ENCODE results near the gene PYCARD. TPM values are rescaled to one million over a fixed set of nuclear protein-coding genes. Genes with fewer than 3 reads are reported as not detected.
"Not testable (repeated sequence)": the region's sequence is repeated elsewhere in the genome, so short reads cannot be mapped to it uniquely, and the experiment has no call there.

PYCARD gene
- total RNA-seq (ENCODE audit: insufficient read depth, low replicate concordance) = 16.1 TPM

GRCh38 chr16:31202414-31203375 is at the start of gene PYCARD:
Gene PYCARD (minus strand): TSS chr16:31202760. CDS start chr16:31202690, 70 bp downstream.
- DNase-seq (ENCODE audit: low spot score) = peak; percentile 50

DNA sequence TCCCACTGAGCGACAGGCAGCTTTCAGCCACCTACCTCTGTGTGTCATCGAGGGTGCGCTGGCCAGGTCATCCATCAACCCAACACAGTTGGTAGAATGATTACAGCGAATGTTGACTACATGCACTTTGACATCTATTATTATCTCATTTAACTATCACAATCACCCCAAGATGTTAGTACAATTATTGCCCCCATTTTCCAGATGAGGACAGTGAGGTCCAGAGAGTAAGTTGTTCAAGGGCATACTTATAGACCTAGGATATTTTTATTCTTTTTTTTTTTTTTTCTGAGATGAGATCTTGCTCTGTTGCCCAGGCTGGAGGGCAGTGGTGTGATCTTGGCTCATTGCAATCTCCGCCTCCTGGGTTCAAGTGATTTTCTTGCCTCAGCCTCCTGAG is 48.9 kb upstream of the PYCARD start:
- no peak for DNase-seq (ENCODE audit: low spot score)

DNA sequence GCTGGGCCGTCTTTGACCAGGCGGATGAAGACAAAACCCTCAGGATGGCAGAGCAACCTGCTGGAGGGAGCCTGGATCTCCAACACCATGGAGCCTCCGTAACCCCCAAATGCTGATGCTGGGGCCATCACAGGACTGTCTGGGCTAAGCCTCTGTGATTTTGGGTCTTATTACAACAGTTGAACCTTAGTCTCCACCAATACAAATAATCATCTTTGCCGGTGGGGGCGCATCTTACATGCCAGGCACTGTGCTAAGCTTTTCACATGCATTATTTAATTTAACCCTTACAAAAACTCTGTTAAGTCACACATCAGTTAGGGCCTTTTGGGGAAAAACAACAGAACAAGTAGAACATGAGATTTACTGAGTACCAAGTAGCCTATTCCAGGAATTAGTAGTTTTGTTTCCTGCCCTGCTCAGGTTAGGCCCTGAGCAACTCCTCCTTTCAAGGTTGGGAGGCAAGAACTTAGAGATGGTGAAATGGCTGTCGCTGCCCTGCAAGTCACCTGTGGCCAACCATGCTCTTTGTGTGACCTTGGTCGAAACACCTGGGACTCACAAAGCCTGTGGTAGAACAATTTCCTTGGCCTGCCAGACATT is 48.3 kb upstream of the PYCARD start:
- DNase-seq (ENCODE audit: low spot score) = no peak

DNA sequence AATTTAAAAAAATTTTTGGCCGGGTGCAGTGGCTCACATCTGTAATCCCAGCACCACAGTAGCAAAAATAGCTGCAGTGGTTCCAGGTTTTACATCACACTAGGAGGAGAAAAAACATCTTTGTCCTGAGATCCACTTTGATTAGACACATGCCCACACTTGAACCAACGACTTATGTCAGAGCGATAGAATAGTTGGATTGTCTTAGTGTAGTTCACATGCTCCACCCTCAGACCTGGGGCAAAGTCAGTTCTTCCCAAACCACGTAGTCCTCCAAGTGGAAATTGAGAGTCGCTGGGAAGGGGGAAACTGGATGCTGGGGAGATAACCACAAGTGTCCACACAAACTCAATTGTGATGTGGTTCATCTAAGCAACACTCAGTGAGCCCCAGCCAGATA is 45.8 kb upstream of the PYCARD start:
- DNase-seq (ENCODE audit: low spot score) = no peak

DNA sequence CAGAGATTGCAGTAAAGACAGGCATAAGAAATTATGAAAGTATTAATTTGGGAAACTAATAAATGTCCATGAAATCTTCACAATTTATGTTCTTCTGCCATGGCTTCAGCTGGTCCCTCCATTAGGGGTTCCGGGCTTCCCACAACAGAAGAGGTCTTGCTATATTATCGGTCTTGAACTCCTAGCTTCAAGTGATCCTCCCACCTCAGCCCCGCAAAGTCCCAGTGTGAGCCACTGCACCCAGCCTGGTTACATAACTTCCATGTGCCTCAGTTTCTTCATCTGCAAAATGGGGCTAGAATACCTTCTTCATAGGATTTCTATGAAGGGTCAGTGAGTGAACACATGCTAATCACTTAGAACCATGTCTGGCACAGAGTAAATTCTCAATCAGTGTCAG is 43.7 kb upstream of the PYCARD start:
- DNase-seq (ENCODE audit: low spot score) = no peak

DNA sequence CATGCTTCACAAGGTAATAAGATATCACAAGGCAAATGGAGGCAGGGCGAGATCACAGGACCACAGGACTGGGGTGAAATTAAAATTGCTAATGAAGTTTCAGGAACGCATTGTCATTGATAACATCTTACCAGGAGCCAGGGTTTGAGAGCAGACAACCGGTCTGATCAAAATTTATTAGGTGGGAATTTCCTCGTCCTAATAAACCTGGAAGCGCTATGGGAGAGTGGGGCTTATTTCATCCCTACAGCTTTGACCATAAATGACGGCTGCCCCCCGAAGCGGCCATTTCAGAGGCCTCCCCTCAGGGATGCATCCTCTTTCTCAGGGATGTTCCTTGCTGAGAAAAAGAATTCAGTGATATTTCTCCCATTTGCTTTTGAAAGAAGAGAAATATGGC is 43.0 kb upstream of the PYCARD start:
- not testable (repeated sequence) for DNase-seq (ENCODE audit: low spot score)

GRCh38 chr16:31243734-31244670 is 41.4 kb upstream of the PYCARD start:
- DNase-seq (ENCODE audit: low spot score) = peak; percentile 37

GRCh38 chr16:31242206-31242605 is 39.6 kb upstream of the PYCARD start:
- DNase-seq (ENCODE audit: low spot score) = no peak

- DNase-seq (ENCODE audit: low spot score) = no peak
These were observed 35.5 kb upstream of the PYCARD start for GRCh38 chr16:31238041-31238440.

GRCh38 chr16:31229501-31229900 is 26.9 kb upstream of the PYCARD start:
- DNase-seq (ENCODE audit: low spot score) = no peak

GRCh38 chr16:31228206-31228605 is 25.6 kb upstream of the PYCARD start:
- no peak for DNase-seq (ENCODE audit: low spot score)

GRCh38 chr16:31225193-31225592 is 22.6 kb upstream of the PYCARD start:
- no peak for DNase-seq (ENCODE audit: low spot score)

DNA sequence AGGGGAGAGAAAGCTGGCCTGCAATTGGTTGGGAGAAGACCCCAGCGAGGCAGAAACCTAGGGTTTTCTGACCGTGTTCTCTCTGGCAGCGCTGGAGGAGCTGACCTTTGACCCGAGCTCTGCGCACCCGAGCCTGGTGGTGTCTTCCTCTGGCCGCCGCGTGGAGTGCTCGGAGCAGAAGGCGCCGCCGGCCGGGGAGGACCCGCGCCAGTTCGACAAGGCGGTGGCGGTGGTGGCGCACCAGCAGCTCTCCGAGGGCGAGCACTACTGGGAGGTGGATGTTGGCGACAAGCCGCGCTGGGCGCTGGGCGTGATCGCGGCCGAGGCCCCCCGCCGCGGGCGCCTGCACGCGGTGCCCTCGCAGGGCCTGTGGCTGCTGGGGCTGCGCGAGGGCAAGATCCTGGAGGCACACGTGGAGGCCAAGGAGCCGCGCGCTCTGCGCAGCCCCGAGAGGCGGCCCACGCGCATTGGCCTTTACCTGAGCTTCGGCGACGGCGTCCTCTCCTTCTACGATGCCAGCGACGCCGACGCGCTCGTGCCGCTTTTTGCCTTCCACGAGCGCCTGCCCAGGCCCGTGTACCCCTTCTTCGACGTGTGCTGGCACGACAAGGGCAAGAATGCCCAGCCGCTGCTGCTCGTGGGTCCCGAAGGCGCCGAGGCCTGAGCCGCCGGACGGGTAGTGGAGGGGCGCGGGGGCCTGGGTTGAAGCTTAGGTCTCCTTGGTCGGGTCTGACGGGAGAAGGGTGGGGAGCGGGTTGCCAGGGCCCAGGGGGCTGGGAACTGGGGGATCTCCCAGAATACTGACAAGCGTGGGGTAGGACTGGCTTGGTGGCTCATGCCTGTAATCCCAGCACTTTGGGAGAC is 21.8 kb upstream of the PYCARD start:
- no peak for DNase-seq (ENCODE audit: low spot score)

- DNase-seq (ENCODE audit: low spot score) = no peak
These were observed 20.5 kb upstream of the PYCARD start for GRCh38 chr16:31223044-31223443.

DNA sequence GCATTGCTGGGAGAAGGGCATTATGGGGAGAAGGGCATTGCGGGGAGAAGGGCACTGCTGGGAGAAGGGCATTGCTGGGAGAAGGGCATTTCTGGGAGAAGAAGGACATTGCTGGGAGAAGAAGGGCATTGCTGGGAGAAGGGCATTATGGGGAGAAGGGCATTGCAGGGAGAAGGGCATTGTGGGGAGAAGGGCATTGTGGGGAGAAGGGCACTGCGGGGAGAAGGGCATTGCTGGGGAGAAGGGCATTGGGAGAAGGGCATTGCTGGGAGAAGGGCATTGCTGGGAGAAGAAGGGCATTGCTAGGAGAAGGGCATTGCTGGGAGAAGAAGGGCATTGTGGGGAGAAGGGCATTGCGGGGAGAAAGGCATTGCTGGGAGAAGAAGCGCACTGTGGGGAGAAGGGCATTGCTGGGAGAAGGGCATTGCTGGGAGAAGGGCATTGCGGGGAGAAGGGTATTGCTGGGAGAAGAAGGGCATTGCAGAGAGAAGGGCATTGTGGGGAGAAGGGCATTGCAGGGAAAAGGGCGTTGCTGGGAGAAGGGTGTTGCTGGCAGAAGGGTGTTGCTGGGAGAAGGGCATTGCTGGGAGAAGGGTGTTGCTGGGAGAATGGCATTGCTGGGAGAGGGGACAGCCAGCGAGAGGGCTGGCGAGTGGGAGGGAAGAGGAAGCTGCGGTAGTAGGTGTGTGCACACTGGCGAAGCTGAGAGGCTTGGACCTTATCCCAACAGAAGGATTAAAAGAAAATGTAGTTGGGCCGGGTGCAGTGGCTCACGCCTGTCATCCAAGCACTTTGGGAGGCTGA is 19.0 kb upstream of the PYCARD start:
- no peak for DNase-seq (ENCODE audit: low spot score)

GRCh38 chr16:31219154-31219741 is 16.7 kb upstream of the PYCARD start:
- no peak for DNase-seq (ENCODE audit: low spot score)

DNA sequence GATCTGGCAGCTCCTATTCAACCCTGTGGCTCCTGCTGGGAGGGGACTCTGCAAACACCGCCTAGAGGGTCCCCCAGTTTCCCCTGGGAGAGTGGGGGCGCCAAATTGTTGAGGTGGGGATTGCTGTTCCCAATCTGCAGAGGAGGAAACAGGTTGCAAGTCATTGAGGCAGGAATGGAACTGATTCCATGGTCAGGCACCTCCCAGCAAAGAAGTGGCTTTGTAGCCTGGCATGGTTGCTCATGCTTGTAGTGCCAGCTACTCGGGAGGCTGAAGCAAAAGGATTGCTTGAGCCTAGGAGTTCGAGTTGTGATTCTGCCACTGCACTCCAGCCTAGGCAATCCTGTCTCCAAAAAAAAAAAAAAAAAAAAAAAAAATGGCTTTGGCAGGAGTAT is 14.6 kb upstream of the PYCARD start:
- DNase-seq (ENCODE audit: low spot score) = no peak

DNA sequence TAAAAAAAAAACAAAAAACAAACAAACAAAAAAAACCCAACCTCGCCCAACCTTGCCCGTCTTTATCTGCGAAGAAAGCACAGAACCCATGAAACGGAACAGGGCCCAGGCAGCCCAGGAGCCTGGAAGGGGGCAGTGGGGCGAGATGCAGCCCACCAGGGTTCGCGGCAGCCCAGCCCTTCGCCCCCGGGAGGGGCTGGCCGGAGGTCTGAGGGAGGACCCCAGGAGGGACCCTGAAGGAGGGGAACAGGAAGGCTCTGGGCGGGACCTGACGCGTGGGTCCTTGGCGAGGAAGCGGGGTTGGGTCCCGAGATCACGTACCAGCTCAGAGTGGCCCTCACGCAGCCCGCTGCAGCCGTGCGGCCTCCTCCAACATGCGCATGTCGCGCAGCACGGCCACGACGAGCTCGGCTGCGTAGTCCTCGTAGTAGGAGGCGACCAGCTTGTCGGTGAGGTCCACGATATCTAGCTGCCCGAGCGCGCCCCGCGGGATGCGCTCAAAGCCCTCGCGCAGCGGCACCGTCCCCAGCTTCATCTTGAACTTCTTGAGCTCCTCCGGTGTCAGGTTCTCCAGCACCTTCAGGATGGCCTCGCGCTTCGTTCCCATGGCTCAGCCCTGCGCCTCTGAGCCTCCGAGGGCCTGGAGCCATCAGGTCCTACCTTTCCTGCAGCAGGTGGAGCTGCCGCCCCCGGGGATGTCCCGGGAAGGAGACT is 14.0 kb upstream of the PYCARD start, which contains the start of gene PYDC1:
Gene PYDC1, minus strand, starts transcription at position 714 of the 714 bp plus-strand sequence. Its CDS starts 107 bp downstream, at position 607.
- DNase-seq (ENCODE audit: low spot score) = no peak
